AG09319 (cell line): Measurements from ENCODE around the gene PARS2.

Source experiments
- DNase-seq: peaks from one replicate; pipeline ENCODE4 v3.0.0-alpha.2; 2010; ENCODE audit warnings: low read depth; ENCODE audit errors: extremely low read depth
- CTCF ChIP-seq: IDR thresholded peaks from 2 replicates; pipeline ENCODE4 v1.5.1; 2011; ENCODE audit warnings: low read depth, mild to moderate bottlenecking, inconsistent platforms, low read length, moderate library complexity

The PARS2 gene

GRCh38 chr1:54791880-54792522 is 27.7 kb upstream of the PARS2 start:
- peak; percentile 36 for TF ChIP-seq CTCF
- no peak for DNase-seq

GRCh38 chr1:54788459-54788858 is 24.1 kb upstream of the PARS2 start:
- no peak for TF ChIP-seq CTCF
- no peak for DNase-seq

DNA sequence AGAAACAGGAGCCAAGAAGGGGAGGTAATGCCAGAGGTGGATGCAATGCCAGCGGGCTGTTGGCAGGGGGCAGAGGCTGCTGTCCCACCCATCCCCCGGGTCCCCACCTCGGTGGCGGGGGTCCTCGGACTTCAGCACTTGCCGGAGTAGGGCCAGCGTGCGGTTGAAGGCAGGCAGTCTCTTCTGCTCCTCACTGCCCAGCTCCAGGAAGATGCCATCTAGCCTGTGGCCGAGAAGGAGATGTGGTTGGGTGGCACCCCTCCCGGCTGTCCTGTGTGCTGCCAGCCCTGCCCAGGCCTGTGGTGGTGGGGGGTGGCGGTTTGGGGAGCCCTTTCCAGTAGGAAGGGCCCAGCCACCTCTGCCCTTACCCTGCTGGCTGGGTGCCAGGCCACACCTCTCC is 23.3 kb upstream of the PARS2 start:
- DNase-seq = no peak
- no peak for TF ChIP-seq CTCF

DNA sequence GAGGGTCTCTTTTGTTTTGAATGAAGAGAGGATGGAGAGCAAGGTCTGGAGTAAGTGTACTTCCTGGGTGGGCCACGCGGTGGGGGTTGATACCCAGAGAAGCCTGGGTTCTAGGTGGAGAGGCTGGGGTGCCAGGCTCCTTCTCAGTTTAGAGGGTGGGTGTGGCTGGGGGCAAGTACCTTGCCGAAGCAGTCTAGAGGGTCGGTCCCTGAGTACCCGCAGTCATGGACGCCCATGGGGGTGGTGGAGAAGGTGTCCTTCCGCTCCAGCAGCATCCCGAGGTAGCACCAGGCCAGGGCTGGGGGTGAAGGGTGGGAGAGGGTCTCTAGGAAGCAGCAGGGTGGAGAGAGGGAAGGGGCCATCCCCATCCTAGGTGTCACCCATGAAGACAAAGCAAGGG is 22.5 kb upstream of the PARS2 start:
- no peak for TF ChIP-seq CTCF
- no peak for DNase-seq

DNA sequence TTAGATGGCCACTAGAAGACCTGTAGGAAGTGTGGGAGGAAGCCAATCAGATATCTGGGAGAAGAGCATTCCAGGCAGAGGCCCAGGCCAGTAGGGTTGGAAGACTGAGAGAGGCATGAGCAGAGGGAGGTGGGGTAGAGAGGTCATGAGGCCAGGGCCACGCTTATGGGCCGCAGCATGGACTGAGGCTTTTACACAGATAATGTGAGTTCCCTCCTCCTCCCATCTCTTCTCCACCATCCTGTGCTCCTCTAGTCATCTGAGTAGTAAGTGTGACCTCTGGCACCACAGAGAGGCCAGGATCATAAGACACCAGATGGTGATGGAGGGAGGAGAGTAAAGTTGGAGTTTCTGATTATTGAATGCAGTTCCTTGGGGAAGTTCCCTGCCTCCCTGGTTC is 19.7 kb upstream of the PARS2 start:
- DNase-seq = no peak
- no peak for TF ChIP-seq CTCF

DNA sequence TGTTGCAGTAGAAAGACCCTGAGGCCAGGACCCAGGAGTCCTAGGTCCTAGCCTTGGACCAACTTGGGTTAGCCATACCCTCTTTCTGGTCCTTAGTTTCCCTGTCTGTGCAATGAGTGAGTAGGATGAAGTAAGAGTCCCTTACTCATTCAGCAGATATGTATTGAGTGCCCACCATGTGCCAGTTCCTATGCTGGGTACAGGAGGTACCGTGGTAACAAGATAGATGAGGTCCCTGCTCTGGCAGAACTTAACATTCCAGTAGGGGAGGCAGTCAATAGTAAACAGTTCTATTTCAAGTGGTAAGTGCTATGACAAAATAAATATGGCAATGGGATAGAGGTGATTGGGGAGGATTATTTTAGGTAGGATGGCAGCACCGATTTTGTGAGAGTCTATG is 18.3 kb upstream of the PARS2 start:
- no peak for TF ChIP-seq CTCF
- DNase-seq = no peak

- no peak for TF ChIP-seq CTCF
- DNase-seq = no peak
Measured at GRCh38 chr1:54782156-54782555, 17.8 kb upstream of the PARS2 start.
